CD4-positive, alpha-beta T cell (primary cell): Measurements from ENCODE around the gene LEF1. TPM values are rescaled to one million over a fixed set of nuclear protein-coding genes. Genes with fewer than 3 reads are reported as not detected.

Experiments used
- ATAC-seq: fragments of 200-7000 bp; cut with Tn5 transposase; one replicate; pipeline ENCODE4 v1.10.0; 2022; ENCODE audit warnings: mild to moderate bottlenecking; ENCODE audit not compliant: poor library complexity
- CTCF ChIA-PET: fragments of 350-600 bp; sonication (Branson Sonifier 250); formaldehyde crosslinking; loops from one replicate; lab custom pipeline; 2021; ENCODE audit warnings: antibody characterized with exemption, inconsistent platforms; lab: Charles Lee
- POLR2A ChIA-PET: fragments of 350-600 bp; sonication (Branson Sonifier 250); formaldehyde crosslinking; loops from one replicate; lab custom pipeline; 2021; ENCODE audit warnings: antibody characterized with exemption, inconsistent platforms; lab: Charles Lee
- DNase-seq, 14 experiments: peaks; one replicate each; pipeline ENCODE4 v3.0.0-alpha.2; 2013 to 2020; ENCODE audit warnings: mixed read lengths in 2 of 14
- H3K27ac ChIP-seq, 2 donors: one replicate each; pipeline versions ENCODE4 v1.5.1 to v1.7.0; 2013; ENCODE audit warnings: low read length in 2 of 2, low read depth in 1 of 2, mild to moderate bottlenecking in 1 of 2
- H3K27me3 ChIP-seq, 2 experiments: 1 replicate in 1 of 2; 2 replicates in 1 of 2; pipeline versions ENCODE4 v1.6.1 to v1.7.0; 2013; ENCODE audit warnings: low read length in 2 of 2, control low read depth in 1 of 2, mild to moderate bottlenecking in 1 of 2, moderate library complexity in 1 of 2; ENCODE audit not compliant: insufficient read depth in 2 of 2, control insufficient read depth in 1 of 2
- H3K36me3 ChIP-seq: one replicate; pipeline ENCODE4 v1.6.1; 2013; ENCODE audit warnings: low read length, control low read depth; ENCODE audit not compliant: insufficient read depth
- H3K4me1 ChIP-seq: one replicate; pipeline ENCODE4 v1.6.1; 2013; ENCODE audit warnings: low read length, control low read depth; ENCODE audit not compliant: insufficient read depth
- H3K4me3 ChIP-seq: one replicate; pipeline ENCODE4 v1.5.1; 2013; ENCODE audit warnings: mild to moderate bottlenecking, low read length, moderate library complexity
- H3K9me3 ChIP-seq, 2 experiments: 1 replicate in 1 of 2; 2 replicates in 1 of 2; pipeline versions ENCODE4 v1.6.1 to v1.7.0; 2013; ENCODE audit warnings: low read length in 2 of 2, mild to moderate bottlenecking in 2 of 2, control low read depth in 1 of 2, moderate library complexity in 1 of 2; ENCODE audit not compliant: control insufficient read depth in 1 of 2, insufficient read depth in 1 of 2
- H3K27ac Mint-ChIP-seq: one replicate; pipeline ENCODE4 v1.8.0; 2020; ENCODE audit warnings: mixed read lengths
- H3K27me3 Mint-ChIP-seq: one replicate; pipeline ENCODE4 v1.8.0; 2021; ENCODE audit warnings: mixed read lengths
- H3K36me3 Mint-ChIP-seq: one replicate; pipeline ENCODE4 v1.8.0; 2021; ENCODE audit warnings: low read depth, mixed read lengths
- H3K4me1 Mint-ChIP-seq: one replicate; pipeline ENCODE4 v1.8.0; 2021; ENCODE audit warnings: low read depth, mixed read lengths
- H3K4me3 Mint-ChIP-seq: one replicate; pipeline ENCODE4 v1.8.0; 2020; ENCODE audit warnings: mild to moderate bottlenecking, mixed read lengths
- H3K9me3 Mint-ChIP-seq: one replicate; pipeline ENCODE4 v1.8.0; 2020; ENCODE audit warnings: mixed read lengths
- CTCF ChIP-seq: fragments of 200-600 bp; IDR thresholded peaks from one replicate; pipeline ENCODE4 v1.8.0; 2022; ENCODE audit warnings: antibody characterized with exemption, mild to moderate bottlenecking
- intact Hi-C, 2 experiments: fragments of 100-400 bp; cut with DNase I in 1 of 2; cut with micrococcal nuclease in 1 of 2; formaldehyde crosslinking; loops; one replicate each; pipeline versions ENCODE4 v1.15.1 to v1.9.0; 2023 to 2025; cut with DNase I, micrococcal nuclease
- polyA plus RNA-seq, 2 donors: library from polyadenylated mRNA; unstranded; fragments of 120-200 nt; gene quantifications; one replicate each; pipeline ENCODE4 v1.2.1, GENCODE V29; 2013
- total RNA-seq, 174 experiments: library from RNA in 2 of 174; stranded (reverse) in 2 of 174; gene quantifications; one replicate each; pipeline ENCODE4 v1.2.3 and lab custom pipeline; 2021 to 2026

LEF1 gene
- 100 to 1,000 TPM; 409 to 438 TPM for total RNA-seq
- polyA plus RNA-seq (2013, experiment 1 of 2) = 428 TPM
- 462 TPM for polyA plus RNA-seq (2013, experiment 2 of 2)
- 90.1 to 703 (median 384) reads per million in 172 experiments for total RNA-seq (lab: John Stamatoyannopoulos, UW)

- CTCF ChIA-PET = interaction anchor here (0.7 to 1.4 kb wide), 6 partner anchors 14 to 139 kb away, joined by 3 to 4 read pairs (median 4); no protein-coding TSS in a partner anchor
- Mint-ChIP-seq H3K36me3 (peaks cover 64% of the 10 kb centered on the region), H3K4me1 (peaks cover 38% of the 10 kb centered on the region), H3K4me3 (peak within 1 kb of the TSS; percentile 98), H3K9me3 (no peaks in the 10 kb centered on the region), H3K27me3 (peaks cover 9% of the 10 kb centered on the region), H3K27ac (peak within 1 kb of the TSS; percentile 88)
- DNase-seq (peak; percentile 59 to 87 (median 76)), ATAC-seq (peak; percentile 38)
- H3K36me3 ChIP-seq = peaks cover 8% of the 10 kb centered on the region
- H3K4me3 ChIP-seq = peak within 1 kb of the TSS; percentile 76
- TF ChIP-seq CTCF = no peak
- H3K4me1 ChIP-seq = peaks cover 65% of the 10 kb centered on the region
- intact Hi-C loops = loop anchor here (2.0 to 10.0 kb wide), 5 partner anchors 54 to 404 kb away; no protein-coding TSS in a partner anchor
- H3K9me3 ChIP-seq = peaks cover 0 to 7% of the 10 kb centered on the region in 2 experiments
- H3K27me3 ChIP-seq = peaks cover 7 to 11% of the 10 kb centered on the region in 2 experiments
- H3K27ac ChIP-seq = peak within 1 kb of the TSS; percentile 1 to 84
- POLR2A ChIA-PET = interaction anchor here (0.5 to 15.5 kb wide), 24 partner anchors 11 to 481 kb away, joined by 3 to 229 read pairs (median 6); partner anchors contain the start of genes OSTC and RPL34
Observed at GRCh38 chr4:108168671-108169523, at the start of gene LEF1. Gene LEF1, minus strand, starts transcription at chr4:108168932. Its CDS starts 1,165 bp downstream, at chr4:108167767.

GRCh38 chr4:108216510-108216909 is 47.8 kb upstream of the LEF1 start:
- Mint-ChIP-seq H3K4me3 (no peak overlapping the region), H3K27ac (no peak overlapping the region), H3K9me3 (no peaks in the 10 kb centered on the region), H3K36me3 (peaks cover 38% of the 10 kb centered on the region), H3K4me1 (peaks cover 26% of the 10 kb centered on the region), H3K27me3 (no peaks in the 10 kb centered on the region)
- Histone ChIP-seq H3K36me3 (no peaks in the 10 kb centered on the region), H3K4me3 (no peak overlapping the region), H3K9me3 (no peaks in the 10 kb centered on the region), H3K27me3 (no peaks in the 10 kb centered on the region), H3K4me1 (no peaks in the 10 kb centered on the region), H3K27ac (no peak overlapping the region)
- CTCF ChIA-PET = no interaction called here
- POLR2A ChIA-PET = no interaction called here
- no peak for DNase-seq
- TF ChIP-seq CTCF = no peak
- no peak for ATAC-seq
- intact Hi-C loops = no loop called here

GRCh38 chr4:108215055-108215454 is 46.3 kb upstream of the LEF1 start:
- Mint-ChIP-seq H3K27ac (no peak overlapping the region), H3K27me3 (no peaks in the 10 kb centered on the region), H3K9me3 (no peaks in the 10 kb centered on the region), H3K36me3 (peaks cover 35% of the 10 kb centered on the region), H3K4me3 (no peak overlapping the region), H3K4me1 (peaks cover 29% of the 10 kb centered on the region)
- ATAC-seq (no peak), DNase-seq (no peak)
- no peak overlapping the region for H3K27ac ChIP-seq
- ChIA-PET POLR2A (no interaction called here), CTCF (no interaction called here)
- no peaks in the 10 kb centered on the region for H3K36me3 ChIP-seq
- no peak overlapping the region for H3K4me3 ChIP-seq
- H3K27me3 ChIP-seq = no peaks in the 10 kb centered on the region
- no peaks in the 10 kb centered on the region for H3K9me3 ChIP-seq
- no peak for TF ChIP-seq CTCF
- intact Hi-C loops = no loop called here
- H3K4me1 ChIP-seq = no peaks in the 10 kb centered on the region
